ENCODE results near the gene THSD7B. TPM values are rescaled to one million over a fixed set of nuclear protein-coding genes. Genes with fewer than 3 reads are reported as not detected.

THSD7B gene
- total and polyA plus RNA-seq, 2 donors, result 0.50 to 4.2 TPM

- 99% methylated on average over 1 of the region's 1 CpG for WGBS
- Histone ChIP-seq H3K36me3 (ENCODE audit: control insufficient read depth in 2 of 2, insufficient read depth in 2 of 2, low read length in 1 of 2) (no peaks in the 10 kb centered on the region), H3K27me3 (ENCODE audit: control insufficient read depth in 2 of 2, insufficient read depth in 1 of 2, low read length in 1 of 2) (no peaks in the 10 kb centered on the region), H3K4me1 (ENCODE audit: control insufficient read depth in 2 of 2, insufficient read depth in 2 of 2, low read length in 2 of 2) (no peaks in the 10 kb centered on the region), H3K27ac (ENCODE audit: low read depth in 1 of 2, low read length in 1 of 2) (no peak overlapping the region), H3K4me3 (ENCODE audit: low read length in 2 of 2) (no peak overlapping the region), H3K9me3 (ENCODE audit: control insufficient read depth in 2 of 2, insufficient read depth in 1 of 2, low read length in 1 of 2) (no peaks in the 10 kb centered on the region)
- DNase-seq (ENCODE audit: low read depth in 6 of 9, low spot score in 9 of 9), result no peak
These were observed 956.4 kb downstream of the THSD7B start for GRCh38 chr2:137721733-137722132.

- Histone ChIP-seq H3K27me3 (ENCODE audit: control insufficient read depth in 2 of 2, insufficient read depth in 1 of 2, low read length in 1 of 2) (no peaks in the 10 kb centered on the region), H3K4me3 (ENCODE audit: low read length in 2 of 2) (no peak overlapping the region), H3K4me1 (ENCODE audit: control insufficient read depth in 2 of 2, insufficient read depth in 2 of 2, low read length in 2 of 2) (no peaks in the 10 kb centered on the region), H3K27ac (ENCODE audit: low read depth in 1 of 2, low read length in 1 of 2) (no peak overlapping the region), H3K36me3 (ENCODE audit: control insufficient read depth in 2 of 2, insufficient read depth in 2 of 2, low read length in 1 of 2) (no peaks in the 10 kb centered on the region), H3K9me3 (ENCODE audit: control insufficient read depth in 2 of 2, insufficient read depth in 1 of 2, low read length in 1 of 2) (no peaks in the 10 kb centered on the region)
- DNase-seq (ENCODE audit: low read depth in 6 of 9, low spot score in 9 of 9), result no peak
- 88% methylated on average over 2 of the region's 2 CpGs for WGBS
These were observed 959.6 kb downstream of the THSD7B start for GRCh38 chr2:137724912-137725311.

Measured in thymus (tissue), 11 donors.